ENCODE results near the gene GPR26. TPM values are rescaled to one million over a fixed set of nuclear protein-coding genes. Genes with fewer than 3 reads are reported as not detected.
"Not testable (repeated sequence)": the region's sequence is repeated elsewhere in the genome, so short reads cannot be mapped to it uniquely, and the experiment has no call there.

Gene GPR26
- total RNA-seq, 2 experiments from 2014 or later = not detected

DNA sequence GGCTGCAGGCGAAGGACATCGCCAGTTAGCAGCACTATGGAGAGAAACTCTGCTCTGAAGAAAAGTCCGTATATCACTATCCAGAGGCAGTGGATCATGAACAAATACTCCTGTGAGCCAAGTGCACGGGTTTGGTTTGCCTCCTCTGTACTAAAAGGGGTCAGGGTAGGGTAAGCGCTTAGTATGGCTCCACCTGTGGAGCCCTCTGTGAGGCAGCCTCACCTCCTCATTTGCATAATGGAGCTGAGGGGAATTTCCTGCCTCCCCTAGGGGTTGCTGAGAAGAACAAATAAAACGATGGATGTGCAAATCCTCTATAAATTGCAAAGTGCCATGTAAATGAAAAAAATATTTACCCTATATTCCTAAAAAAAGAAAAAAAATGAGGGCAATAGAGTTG is 63.4 kb downstream of the GPR26 start:
- intact Hi-C loops (cut with DNase I, micrococcal nuclease) = no loop called here
- Histone ChIP-seq H3K27ac (ENCODE audit: low read depth in 1 of 2, low read length in 2 of 2) (no peak overlapping the region), H3K4me1 (ENCODE audit: insufficient read depth, low read length) (no peaks in the 10 kb centered on the region), H3K9me3 (ENCODE audit: control insufficient read depth in 1 of 2, insufficient read depth in 1 of 2, low read length in 2 of 2) (peaks cover 0 to 18% of the 10 kb centered on the region in 2 experiments), H3K36me3 (ENCODE audit: insufficient read depth, low read length) (no peaks in the 10 kb centered on the region), H3K27me3 (ENCODE audit: control insufficient read depth in 1 of 2, insufficient read depth in 2 of 2, low read length in 2 of 2) (no peaks in the 10 kb centered on the region), H3K4me3 (ENCODE audit: low read length) (no peak overlapping the region)
- ChIA-PET POLR2A (no interaction called here), CTCF (no interaction called here)
- no peak for TF ChIP-seq CTCF (IDR thresholded peaks at IDR 0.05)
- DNase-seq = no peak
- no peaks in the 10 kb centered on the region for H3K4me1 Mint-ChIP-seq (ENCODE audit: low read depth)
- H3K9me3 Mint-ChIP-seq = peaks cover 3% of the 10 kb centered on the region
- no peak overlapping the region for H3K4me3 Mint-ChIP-seq
- no peak overlapping the region for H3K27ac Mint-ChIP-seq
- ATAC-seq (ENCODE audit: poor library complexity) = no peak
- no peaks in the 10 kb centered on the region for H3K27me3 Mint-ChIP-seq
- no peaks in the 10 kb centered on the region for H3K36me3 Mint-ChIP-seq (ENCODE audit: low read depth)

DNA sequence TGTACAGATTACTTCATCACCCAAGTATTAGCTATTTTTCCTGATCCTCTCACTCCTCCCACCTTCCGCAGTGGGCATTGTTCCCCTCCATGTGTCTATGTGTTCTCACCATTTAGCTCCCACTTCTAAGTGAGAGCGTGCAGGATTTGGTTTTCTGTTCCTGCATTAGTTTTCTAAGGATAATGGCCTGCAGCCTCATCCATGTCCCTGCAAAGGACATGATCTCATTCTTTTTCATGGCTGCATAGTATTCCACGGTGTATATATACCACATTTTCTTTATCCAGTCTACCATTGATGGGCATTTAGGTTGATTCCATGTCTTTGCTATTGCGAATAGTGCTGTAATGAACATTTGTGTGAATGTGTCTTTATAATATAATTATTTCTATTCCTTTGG is 70.8 kb downstream of the GPR26 start:
- H3K9me3 Mint-ChIP-seq; H3K27ac ChIP-seq (ENCODE audit: low read depth in 1 of 2, low read length in 2 of 2); H3K27ac Mint-ChIP-seq: not testable (repeated sequence)

GRCh38 chr10:123741146-123741545 is 75.0 kb downstream of the GPR26 start:
- H3K36me3 Mint-ChIP-seq (ENCODE audit: low read depth) = no peaks in the 10 kb centered on the region
- intact Hi-C loops (cut with DNase I, micrococcal nuclease) = no loop called here
- POLR2A ChIA-PET = no interaction called here
- Histone ChIP-seq H3K4me1 (ENCODE audit: insufficient read depth, low read length) (no peaks in the 10 kb centered on the region), H3K27ac (ENCODE audit: low read depth in 1 of 2, low read length in 2 of 2) (no peak overlapping the region), H3K4me3 (ENCODE audit: low read length) (no peak overlapping the region), H3K36me3 (ENCODE audit: insufficient read depth, low read length) (no peaks in the 10 kb centered on the region), H3K9me3 (ENCODE audit: control insufficient read depth in 1 of 2, insufficient read depth in 1 of 2, low read length in 2 of 2) (no peaks in the 10 kb centered on the region), H3K27me3 (ENCODE audit: control insufficient read depth in 1 of 2, insufficient read depth in 2 of 2, low read length in 2 of 2) (peaks cover 0 to 3% of the 10 kb centered on the region in 2 experiments)
- ATAC-seq (ENCODE audit: poor library complexity) = no peak
- no peak for TF ChIP-seq CTCF (IDR thresholded peaks at IDR 0.05)
- no peak for DNase-seq
- peaks cover 11% of the 10 kb centered on the region for H3K27me3 Mint-ChIP-seq
- no peak overlapping the region for H3K4me3 Mint-ChIP-seq
- H3K4me1 Mint-ChIP-seq (ENCODE audit: low read depth) = no peaks in the 10 kb centered on the region
- H3K9me3 Mint-ChIP-seq = peaks cover 2% of the 10 kb centered on the region
- CTCF ChIA-PET = no interaction called here
- no peak overlapping the region for H3K27ac Mint-ChIP-seq

More for the DNA sequence above, 70.8 kb downstream of the GPR26 start:
- POLR2A ChIA-PET; H3K27me3 ChIP-seq (ENCODE audit: control insufficient read depth in 1 of 2, insufficient read depth in 2 of 2, low read length in 2 of 2); H3K4me1 Mint-ChIP-seq (ENCODE audit: low read depth); H3K4me1 ChIP-seq (ENCODE audit: insufficient read depth, low read length); intact Hi-C loops (cut with DNase I, micrococcal nuclease); CTCF ChIA-PET; H3K27me3 Mint-ChIP-seq; H3K4me3 ChIP-seq (ENCODE audit: low read length); H3K4me3 Mint-ChIP-seq; H3K9me3 ChIP-seq (ENCODE audit: control insufficient read depth in 1 of 2, insufficient read depth in 1 of 2, low read length in 2 of 2); DNase-seq; ATAC-seq (ENCODE audit: poor library complexity); H3K36me3 ChIP-seq (ENCODE audit: insufficient read depth, low read length); H3K36me3 Mint-ChIP-seq (ENCODE audit: low read depth): not testable (repeated sequence)

DNA sequence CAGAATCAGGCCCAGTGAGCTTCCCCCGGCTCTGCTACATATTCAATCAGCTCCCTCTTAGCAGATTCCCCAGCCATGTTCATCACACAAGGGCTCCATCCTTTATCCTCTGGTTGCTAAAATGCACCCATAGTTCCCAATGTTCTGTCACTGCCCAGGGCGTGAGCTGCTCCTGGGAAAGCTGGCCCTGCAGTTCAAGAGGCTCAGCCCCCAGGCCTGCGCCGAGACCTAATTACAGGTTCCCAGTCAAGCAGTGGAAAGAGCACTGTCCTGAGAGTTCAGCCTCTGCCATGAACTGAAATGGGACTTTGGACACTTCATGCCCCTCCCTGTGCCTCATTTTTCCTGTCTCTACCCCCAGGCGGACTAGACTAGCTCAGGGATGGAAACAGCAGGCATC is 75.6 kb downstream of the GPR26 start:
- POLR2A ChIA-PET = no interaction called here
- H3K27ac ChIP-seq (ENCODE audit: low read depth in 1 of 2, low read length in 2 of 2) = no peak overlapping the region
- ATAC-seq (ENCODE audit: poor library complexity) (no peak), DNase-seq (no peak)
- H3K9me3 ChIP-seq (ENCODE audit: control insufficient read depth in 1 of 2, insufficient read depth in 1 of 2, low read length in 2 of 2) = no peaks in the 10 kb centered on the region
- no peak overlapping the region for H3K4me3 ChIP-seq (ENCODE audit: low read length)
- TF ChIP-seq CTCF (IDR thresholded peaks at IDR 0.05) = no peak
- H3K4me1 ChIP-seq (ENCODE audit: insufficient read depth, low read length) = no peaks in the 10 kb centered on the region
- CTCF ChIA-PET = no interaction called here
- intact Hi-C loops (cut with DNase I, micrococcal nuclease) = no loop called here
- peaks cover 0 to 3% of the 10 kb centered on the region in 2 experiments for H3K27me3 ChIP-seq (ENCODE audit: control insufficient read depth in 1 of 2, insufficient read depth in 2 of 2, low read length in 2 of 2)
- no peak overlapping the region for H3K4me3 Mint-ChIP-seq
- H3K9me3 Mint-ChIP-seq = no peaks in the 10 kb centered on the region
- H3K4me1 Mint-ChIP-seq (ENCODE audit: low read depth) = no peaks in the 10 kb centered on the region
- H3K36me3 ChIP-seq (ENCODE audit: insufficient read depth, low read length) = no peaks in the 10 kb centered on the region
- no peaks in the 10 kb centered on the region for H3K36me3 Mint-ChIP-seq (ENCODE audit: low read depth)
- H3K27me3 Mint-ChIP-seq = peaks cover 11% of the 10 kb centered on the region
- no peak overlapping the region for H3K27ac Mint-ChIP-seq
